Thoracic aorta (tissue), 2 donors: ENCODE data around the gene GCGR. TPM values are rescaled to one million over a fixed set of nuclear protein-coding genes. Genes with fewer than 3 reads are reported as not detected.
A peak's percentile ranks its signal among the peaks of the same experiment; 100 is the strongest.
"Not testable (repeated sequence)": the region's sequence is repeated elsewhere in the genome, so short reads cannot be mapped to it uniquely, and the experiment has no call there.

ENCODE experiments used
- ATAC-seq: fragments of 150-250 bp; one replicate; pipeline ENCODE4 v1.8.0; 2017; ENCODE audit warnings: low read depth; ENCODE audit not compliant: insufficient number of reproducible peaks, low FRiP score
- DNase-seq: peaks from one replicate; pipeline ENCODE4 v3.0.0-alpha.2; 2020; ENCODE audit warnings: low spot score
- H3K27ac ChIP-seq, 2 donors: fragments of 200-600 bp; sonication (generic); 1 replicate in 1 of 2; 2 replicates in 1 of 2; pipeline ENCODE4 v1.5.1; 2016; ENCODE audit warnings: mild to moderate bottlenecking in 2 of 2, moderate library complexity in 2 of 2
- H3K27me3 ChIP-seq: fragments of 200-600 bp; sonication (generic); replicated peaks from 2 replicates; pipeline ENCODE4 v1.6.0; 2016; ENCODE audit warnings: mild to moderate bottlenecking; ENCODE audit not compliant: insufficient read depth
- H3K36me3 ChIP-seq: fragments of 200-600 bp; sonication (generic); one replicate; pipeline ENCODE4 v1.5.1; 2016
- H3K4me1 ChIP-seq, 2 donors: fragments of 200-600 bp; sonication (generic); 1 replicate in 1 of 2; 2 replicates in 1 of 2; pipeline versions ENCODE4 v1.5.1 to v1.6.0; 2016; ENCODE audit warnings: low read depth in 2 of 2, mild to moderate bottlenecking in 1 of 2; ENCODE audit not compliant: control insufficient read depth in 1 of 2
- H3K4me3 ChIP-seq: fragments of 200-600 bp; sonication (generic); 2 replicates; pipeline ENCODE4 v1.5.1; 2016; ENCODE audit warnings: mild to moderate bottlenecking
- H3K9me3 ChIP-seq: fragments of 200-600 bp; sonication (generic); 2 replicates; pipeline ENCODE4 v1.5.1; 2016
- CTCF ChIP-seq: fragments of 200-600 bp; sonication (generic); IDR thresholded peaks from one replicate; pipeline ENCODE4 v1.5.1; 2019; ENCODE audit warnings: antibody characterized with exemption
- total RNA-seq, 2 donors: library from RNA; depleted of rRNA; stranded (reverse); fragments of >200 nt; gene quantifications; one replicate each; pipeline versions ENCODE4 v1.1.0 to v1.2.3, GENCODE V29; 2016

GCGR gene
- total RNA-seq, 2 donors from 2014 or later = not detected

DNA sequence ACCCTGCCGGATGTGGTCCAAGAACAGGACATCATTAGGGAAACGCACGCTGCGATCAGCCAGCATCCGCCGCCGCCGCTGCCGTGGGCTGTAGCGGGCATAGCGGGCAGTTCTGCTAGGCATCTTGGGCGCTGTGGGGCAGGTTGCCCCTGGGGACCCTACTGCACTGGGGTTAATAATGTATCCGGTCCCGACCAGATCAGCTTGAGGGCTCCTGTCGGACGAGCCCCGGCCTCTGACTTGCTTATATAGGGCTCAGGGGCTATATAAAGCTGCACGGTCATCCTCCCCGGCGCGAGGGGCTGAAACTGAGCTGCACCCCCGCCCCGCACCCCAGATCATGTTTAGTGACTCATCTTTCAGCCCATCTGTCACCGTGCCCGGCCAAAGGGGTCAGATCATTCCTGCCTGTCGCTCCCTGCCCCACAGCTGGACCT, 30.9 kb downstream of the GCGR start, which contains the start of gene PPP1R27:
Gene PPP1R27, minus strand, starts transcription at position 220 of the 437 bp plus-strand sequence. Its CDS starts 97 bp downstream, at position 123.
- H3K27ac ChIP-seq = peak within 1 kb of the TSS in 1 of 2 donors; percentile 86
- no peaks in the 10 kb centered on the region for H3K9me3 ChIP-seq
- no peak for ATAC-seq
- TF ChIP-seq CTCF = no peak
- no peaks in the 10 kb centered on the region for H3K36me3 ChIP-seq
- no peaks in the 10 kb centered on the region for H3K27me3 ChIP-seq
- H3K4me3 ChIP-seq = peak within 1 kb of the TSS; percentile 92
- H3K4me1 ChIP-seq = peaks cover 15 to 28% of the 10 kb centered on the region in 2 donors
- no peak for DNase-seq

- H3K4me3 ChIP-seq = no peak overlapping the region
- H3K4me1 ChIP-seq = peaks cover 3 to 10% of the 10 kb centered on the region in 2 donors
- H3K9me3 ChIP-seq = no peaks in the 10 kb centered on the region
- no peak for TF ChIP-seq CTCF
- ATAC-seq = no peak
- peaks cover 2% of the 10 kb centered on the region for H3K36me3 ChIP-seq
- DNase-seq = no peak
- no peaks in the 10 kb centered on the region for H3K27me3 ChIP-seq
- H3K27ac ChIP-seq = no peak overlapping the region
Measured at GRCh38 chr17:81837641-81838040, 33.7 kb downstream of the GCGR start.

DNA sequence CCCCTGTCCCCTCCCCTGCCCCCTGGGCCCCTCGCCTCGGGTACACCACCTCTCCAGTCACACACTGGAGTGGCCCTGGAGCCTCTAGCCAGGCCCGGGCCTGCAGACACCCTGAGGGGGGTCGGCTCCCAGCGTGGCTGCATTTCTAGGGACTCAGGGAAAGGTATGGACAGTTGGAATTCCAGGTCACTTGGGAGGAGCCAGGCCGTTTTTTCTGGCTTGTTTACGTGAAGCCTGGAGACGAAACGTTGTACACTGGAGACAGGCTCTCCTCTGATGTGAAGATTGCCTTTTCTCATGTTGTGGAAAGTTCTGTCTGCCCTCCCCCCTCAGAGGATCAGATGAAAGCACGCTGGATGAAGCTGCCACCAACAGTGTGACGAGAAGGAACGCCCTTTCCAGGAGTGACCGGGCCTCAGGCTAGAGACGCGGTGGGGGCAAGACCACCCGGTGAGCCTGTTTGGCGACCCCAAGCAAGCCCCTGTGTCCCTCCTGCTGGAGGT, 34.9 kb downstream of the GCGR start:
- Histone ChIP-seq H3K4me1 (peaks cover under 1 to 5% of the 10 kb centered on the region in 2 donors), H3K27ac (no peak overlapping the region), H3K4me3 (no peak overlapping the region), H3K9me3 (no peaks in the 10 kb centered on the region), H3K27me3 (no peaks in the 10 kb centered on the region), H3K36me3 (peaks cover 14% of the 10 kb centered on the region)
- ATAC-seq (no peak), DNase-seq (no peak)
- no peak for TF ChIP-seq CTCF

GRCh38 chr17:81839301-81839700, 35.4 kb downstream of the GCGR start:
- TF ChIP-seq CTCF = no peak
- no peak overlapping the region for H3K27ac ChIP-seq
- no peaks in the 10 kb centered on the region for H3K27me3 ChIP-seq
- ATAC-seq (no peak), DNase-seq (no peak)
- H3K4me3 ChIP-seq = no peak overlapping the region
- peaks cover 19% of the 10 kb centered on the region for H3K36me3 ChIP-seq
- peaks cover 0 to under 1% of the 10 kb centered on the region in 2 donors for H3K4me1 ChIP-seq
- H3K9me3 ChIP-seq = no peaks in the 10 kb centered on the region

DNA sequence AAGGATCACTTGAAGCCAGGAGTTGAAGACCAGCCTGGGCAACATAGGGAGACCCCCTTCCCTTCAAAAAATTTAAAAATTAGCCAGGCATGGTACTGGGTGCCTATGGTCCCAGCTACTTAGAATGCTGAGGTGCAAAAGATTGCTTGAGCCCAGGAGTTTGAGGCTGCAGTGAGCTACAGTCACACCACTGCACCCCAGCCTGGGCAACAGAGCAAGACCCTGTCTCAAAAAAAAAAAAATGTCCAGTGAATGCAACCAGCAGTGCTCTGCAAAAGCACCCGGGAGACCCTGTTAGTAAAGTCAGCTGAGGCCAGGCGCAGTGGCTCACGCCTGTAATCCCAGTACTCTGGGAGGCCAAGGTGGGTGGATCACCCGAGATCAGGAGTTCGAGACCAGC, 36.1 kb downstream of the GCGR start:
- H3K4me1 ChIP-seq, H3K4me3 ChIP-seq, H3K9me3 ChIP-seq, ATAC-seq, H3K27ac ChIP-seq, H3K27me3 ChIP-seq, DNase-seq: not testable (repeated sequence)
- H3K36me3 ChIP-seq = peaks cover 25% of the 10 kb centered on the region
